K562 (cell line): ENCODE results near the gene SSH3. TPM values are rescaled to one million over a fixed set of nuclear protein-coding genes. Genes with fewer than 3 reads are reported as not detected.

Source experiments
- CBFB ChIP-seq: sonication (generic); formaldehyde crosslinking; IDR thresholded peaks from 2 replicates; pipeline ENCODE4 v1.4.0; 2020; ENCODE audit warnings: mild to moderate bottlenecking, missing genetic modification reagents
- CREB1 ChIP-seq, 2 experiments: sonication (generic) in 1 of 2; formaldehyde crosslinking in 1 of 2; IDR thresholded peaks; 2 replicates each; pipeline versions ENCODE4 v1.6.1 to v1.8.0; 2012 to 2022; ENCODE audit warnings: inconsistent platforms in 1 of 2, mild to moderate bottlenecking in 1 of 2, missing genetic modification reagents in 1 of 2, moderate library complexity in 1 of 2
- DMBX1 ChIP-seq: fragments of 250-450 bp; sonication (Bioruptor Pico); IDR thresholded peaks from 2 replicates; pipeline ENCODE4 v1.8.0; 2022; ENCODE audit warnings: inconsistent platforms, mild to moderate bottlenecking, moderate library complexity, borderline replicate concordance
- E2F4 ChIP-seq: sonication (generic); formaldehyde crosslinking; IDR thresholded peaks from 2 replicates; pipeline ENCODE4 v1.8.0; 2022; ENCODE audit warnings: mild to moderate bottlenecking, low read depth, missing genetic modification reagents
- ELF4 ChIP-seq: fragments of 450-650 bp; formaldehyde crosslinking; IDR thresholded peaks from 2 replicates; pipeline ENCODE4 v1.4.0; 2022; ENCODE audit warnings: missing genetic modification characterization
- FOXP1 ChIP-seq: sonication (generic); formaldehyde crosslinking; IDR thresholded peaks from 2 replicates; pipeline ENCODE4 v1.8.0; 2022; ENCODE audit warnings: mild to moderate bottlenecking, missing genetic modification reagents
- GTF2E2 ChIP-seq: fragments of 200-800 bp; sonication (Bioruptor generic); IDR thresholded peaks from 2 replicates; pipeline ENCODE4 v1.6.1; 2016; ENCODE audit warnings: missing genetic modification characterization, missing compliant biosample characterization
- KLF13 ChIP-seq: fragments of 450-650 bp; IDR thresholded peaks from 2 replicates; pipeline ENCODE4 v1.6.1; 2016; ENCODE audit warnings: missing genetic modification characterization, low read depth, mild to moderate bottlenecking, missing compliant biosample characterization, moderate library complexity, borderline replicate concordance
- MECOM ChIP-seq: fragments of 250-450 bp; sonication (Bioruptor Pico); IDR thresholded peaks from 2 replicates; pipeline ENCODE4 v1.8.0; 2022; ENCODE audit warnings: inconsistent platforms
- NCOA6 ChIP-seq: fragments of 450-650 bp; IDR thresholded peaks from 2 replicates; pipeline ENCODE4 v1.6.1; 2017; ENCODE audit warnings: mild to moderate bottlenecking
- SMARCE1 ChIP-seq: fragments of 450-650 bp; IDR thresholded peaks from 2 replicates; pipeline ENCODE4 v1.7.1; 2016; ENCODE audit warnings: mild to moderate bottlenecking
- WHSC1 ChIP-seq: IDR thresholded peaks from one replicate; pipeline ENCODE4 v1.6.1; 2012; ENCODE audit warnings: low read length, control low read depth, inconsistent platforms
- ZBTB5 ChIP-seq: fragments of 450-650 bp; IDR thresholded peaks from 2 replicates; pipeline ENCODE4 v1.6.1; 2017; ENCODE audit warnings: antibody characterized with exemption
- ZBTB7A ChIP-seq: IDR thresholded peaks from 2 replicates; pipeline ENCODE4 v1.6.1; 2011; ENCODE audit warnings: low read depth, mild to moderate bottlenecking, low read length, moderate library complexity, borderline replicate concordance; ENCODE audit not compliant: control insufficient read depth
- ZHX1 ChIP-seq: fragments of 150-350 bp; conservative IDR thresholded peaks from 2 replicates; pipeline ENCODE4 v1.6.1; 2014; ENCODE audit warnings: low read length
- ZNF121 ChIP-seq: sonication (generic); formaldehyde crosslinking; conservative IDR thresholded peaks from 2 replicates; pipeline ENCODE4 v1.8.0; 2022; ENCODE audit warnings: missing genetic modification reagents
- ZNF212 ChIP-seq: fragments of 450-650 bp; formaldehyde crosslinking; IDR thresholded peaks from 2 replicates; pipeline ENCODE4 v1.4.0; 2020; ENCODE audit warnings: mild to moderate bottlenecking
- ZNF311 ChIP-seq: fragments of 250-450 bp; sonication (Bioruptor Pico); IDR thresholded peaks from 2 replicates; pipeline ENCODE4 v1.4.0; 2020; ENCODE audit warnings: mild to moderate bottlenecking, moderate library complexity
- ZNF444 ChIP-seq: fragments of 250-450 bp; sonication (Bioruptor Pico); IDR thresholded peaks from 2 replicates; pipeline ENCODE4 v1.4.0; 2020; ENCODE audit warnings: mild to moderate bottlenecking, moderate library complexity
- ZNF518B ChIP-seq: fragments of 250-450 bp; sonication (Bioruptor Pico); IDR thresholded peaks from 2 replicates; pipeline ENCODE4 v1.5.0; 2021; ENCODE audit warnings: mild to moderate bottlenecking, moderate library complexity
- ZNF780A ChIP-seq: fragments of 250-450 bp; sonication (Bioruptor Pico); IDR thresholded peaks from 2 replicates; pipeline ENCODE4 v1.5.0; 2021; ENCODE audit warnings: mild to moderate bottlenecking
- polyA plus RNA-seq, 8 experiments: library from polyadenylated mRNA; depleted of rRNA in 4 of 8; stranded (reverse) in 5 of 8; unstranded in 3 of 8; fragments of >200 nt; fragmentation: Nextera tagmentation in 2 of 8; fragmentation: Illumina TruSeq in 1 of 8; extraction: Ambion mirVana in 2 of 8; extraction: Trizol in 1 of 8; gene quantifications; 2 replicates each; pipeline versions ENCODE4 v1.2.1 to v1.2.3, GENCODE V29; 2011 to 2014; ENCODE audit warnings: inconsistent platforms in 1 of 8, missing spikeins in 1 of 8
- total RNA-seq, 7 experiments: library from RNA; depleted of rRNA in 6 of 7; stranded (reverse); fragments of >200 nt in 6 of 7; fragmentation: Illumina TruSeq in 2 of 7; extraction: Trizol in 2 of 7; gene quantifications; 2 replicates each; pipeline versions ENCODE4 v1.2.1 to v1.2.3, GENCODE V29; 2011 to 2021; ENCODE audit warnings: low replicate concordance in 1 of 7

Gene SSH3
- total and polyA plus RNA-seq, 9 of the 15 experiments (the other 6 are each of a cell fraction or from before 2014, with no cell fraction given): 0.07 to 1.0 (median 0.24) TPM; not detected in 3

GRCh38 chr11:67288198-67288451, 15.2 kb upstream of the SSH3 start (continued):
- TF ChIP-seq MECOM (CRISPR knock-in tag) (no peak), ZNF212 (CRISPR knock-in tag) (no peak), KLF13 (tag) (no peak), E2F4 (CRISPR knock-in tag) (no peak), NCOA6 (no peak), ZNF444 (CRISPR knock-in tag) (no peak), ZBTB5 (no peak), ELF4 (CRISPR knock-in tag) (no peak), ZBTB7A (peak; percentile 83; the same call in 1 of the 2 replicates), SMARCE1 (no peak), CREB1 (IDR thresholded peaks at IDR 0.05) (no peak), CREB1 (CRISPR knock-in tag; IDR thresholded peaks at IDR 0.05) (no peak), DMBX1 (CRISPR knock-in tag) (peak; percentile 76), GTF2E2 (tag) (no peak), FOXP1 (CRISPR knock-in tag) (0 out of 2 replicates have a peak, but pooled peaks have one; percentile 50), ZNF780A (no peak), ZNF121 (CRISPR knock-in tag) (no peak), WHSC1 (no peak), ZNF518B (CRISPR knock-in tag) (no peak), CBFB (CRISPR knock-in tag) (no peak), ZNF311 (CRISPR knock-in tag) (peak; percentile 23; the same call in 1 of the 2 replicates), ZHX1 (no peak)
